NCI-H187 treated with DMSO at 0.1 percent for 48 hours (cell line): ENCODE data around the gene PTPN1.
A peak's percentile ranks its signal among the peaks of the same experiment; 100 is the strongest.
"Not testable (repeated sequence)": the region's sequence is repeated elsewhere in the genome, so short reads cannot be mapped to it uniquely, and the experiment has no call there.

Experiments
- DNase-seq: peaks from one replicate; lab custom pipeline; 2025; lab: John Stamatoyannopoulos, UW

The PTPN1 gene

DNA sequence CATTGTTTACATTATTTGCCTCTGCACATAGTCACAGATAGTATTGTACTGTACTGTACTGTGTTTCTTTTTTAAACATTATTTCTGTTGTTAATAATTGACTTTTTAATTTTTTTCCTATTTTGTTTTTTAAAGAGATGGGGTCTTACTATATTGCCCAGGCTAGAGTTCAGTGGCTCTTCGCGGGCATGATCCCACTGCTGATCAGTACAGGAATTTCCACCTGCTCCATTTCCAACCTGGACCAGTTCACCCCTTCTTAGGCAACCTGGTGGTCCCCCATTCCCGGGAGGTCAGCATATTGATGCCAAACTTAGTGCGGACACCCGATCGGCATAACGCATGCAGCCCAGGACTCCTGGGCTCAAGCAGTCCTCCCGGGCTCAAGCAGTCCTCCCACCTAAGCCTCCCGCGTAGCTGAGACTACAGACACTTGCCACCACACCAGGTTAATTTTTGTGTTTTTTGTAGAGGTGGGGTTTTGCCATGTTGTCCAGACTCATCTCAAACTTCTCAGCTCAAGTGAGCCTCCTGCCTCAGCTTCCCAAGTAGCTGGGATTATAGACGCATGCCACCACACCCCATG lies 47.5 kb downstream of the PTPN1 start:
- DNase-seq: no peak

- DNase-seq: no peak
Observed at GRCh38 chr20:50558483-50558925, 48.3 kb downstream of the PTPN1 start.

GRCh38 chr20:50559149-50559548 lies 49.0 kb downstream of the PTPN1 start:
- DNase-seq: no peak

DNA sequence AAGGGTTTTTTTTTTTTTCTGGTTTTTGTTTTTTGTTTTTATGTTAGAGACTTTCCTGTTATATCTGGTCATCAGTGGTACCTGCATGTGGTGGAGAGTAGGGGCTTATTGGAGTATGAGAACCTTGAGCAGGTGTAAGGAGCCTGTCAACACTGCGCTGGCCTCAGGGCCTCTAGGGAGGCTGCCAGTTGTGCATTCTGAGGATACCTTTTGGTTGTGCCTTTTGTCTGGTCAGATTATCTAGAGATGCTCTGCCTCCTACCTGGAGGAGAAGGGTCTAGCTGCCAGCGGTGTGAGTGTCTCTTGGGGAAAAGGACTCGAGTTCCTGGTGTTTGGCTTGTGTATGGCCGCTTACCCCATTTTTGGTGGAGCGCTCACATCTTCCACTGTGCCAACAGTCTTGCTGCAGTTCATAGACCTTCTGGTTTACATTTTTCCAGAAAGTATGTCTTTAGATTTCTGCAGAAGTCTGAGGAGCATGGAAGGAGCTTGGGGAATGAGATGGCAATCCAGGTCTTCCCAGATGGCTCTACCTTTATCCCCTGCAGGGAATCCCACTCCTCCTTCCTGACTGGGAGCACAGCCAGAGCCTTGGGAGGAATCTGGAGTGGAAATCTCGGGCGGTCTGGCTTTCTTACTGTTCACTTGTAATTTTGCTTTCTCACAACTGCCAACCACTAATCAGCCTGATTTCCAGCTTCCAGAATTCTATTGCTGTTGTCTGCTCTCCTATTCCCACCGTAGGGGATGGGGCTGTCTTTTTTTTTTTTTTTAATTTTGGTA lies 49.9 kb downstream of the PTPN1 start:
- no peak for DNase-seq

DNA sequence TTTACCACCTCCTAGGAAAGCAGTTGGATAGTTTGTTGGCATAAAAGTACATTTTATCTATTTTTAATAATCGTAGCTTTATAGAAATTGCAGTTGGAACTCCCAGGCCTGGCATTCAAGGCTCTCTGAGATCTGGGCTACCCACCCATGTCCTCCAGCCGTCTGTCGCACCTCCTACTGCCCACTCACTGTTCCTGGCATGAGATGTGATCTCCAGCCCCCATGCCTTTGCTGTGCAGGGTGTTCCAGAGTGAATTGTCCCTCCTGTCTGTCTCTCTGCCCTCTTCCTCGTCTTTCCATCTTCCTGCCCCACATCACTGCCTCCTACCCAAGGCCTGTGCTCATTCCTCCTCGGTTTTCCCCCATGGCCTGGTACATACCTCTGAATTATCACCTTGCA lies 50.7 kb downstream of the PTPN1 start:
- DNase-seq: no peak

- DNase-seq: no peak
Observed at GRCh38 chr20:50561379-50562078, 51.3 kb downstream of the PTPN1 start.

DNA sequence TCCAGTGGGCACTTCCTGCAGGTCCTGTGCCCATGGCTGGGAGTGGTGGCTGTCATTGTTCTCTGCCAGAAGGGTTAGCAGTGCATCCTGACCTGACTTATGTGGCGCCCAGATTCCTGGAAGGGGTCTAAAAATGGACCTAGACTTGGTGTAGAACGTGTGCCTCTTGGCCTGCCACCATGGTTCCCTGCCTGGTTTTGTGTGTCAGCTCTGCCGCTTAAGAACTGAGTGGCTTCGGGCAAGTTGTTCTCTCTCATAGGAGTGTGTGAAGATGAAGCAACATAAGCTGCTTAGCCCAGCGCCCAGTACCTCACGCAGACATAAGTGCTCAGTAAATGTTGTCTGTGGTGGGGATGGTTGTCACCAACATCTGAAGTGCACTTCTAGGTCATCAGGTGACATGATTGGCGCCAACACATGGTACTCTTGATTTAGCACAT lies 52.1 kb downstream of the PTPN1 start:
- peak; percentile 86 for DNase-seq

- peak; percentile 95 for DNase-seq
Observed at GRCh38 chr20:50563133-50563944, 53.2 kb downstream of the PTPN1 start.

- no peak for DNase-seq
Observed at GRCh38 chr20:50565383-50565782, 55.2 kb downstream of the PTPN1 start.

- DNase-seq: no peak
Observed at GRCh38 chr20:50565871-50566270, 55.7 kb downstream of the PTPN1 start.

- DNase-seq: no peak
Observed at GRCh38 chr20:50567860-50568548, 57.8 kb downstream of the PTPN1 start.

DNA sequence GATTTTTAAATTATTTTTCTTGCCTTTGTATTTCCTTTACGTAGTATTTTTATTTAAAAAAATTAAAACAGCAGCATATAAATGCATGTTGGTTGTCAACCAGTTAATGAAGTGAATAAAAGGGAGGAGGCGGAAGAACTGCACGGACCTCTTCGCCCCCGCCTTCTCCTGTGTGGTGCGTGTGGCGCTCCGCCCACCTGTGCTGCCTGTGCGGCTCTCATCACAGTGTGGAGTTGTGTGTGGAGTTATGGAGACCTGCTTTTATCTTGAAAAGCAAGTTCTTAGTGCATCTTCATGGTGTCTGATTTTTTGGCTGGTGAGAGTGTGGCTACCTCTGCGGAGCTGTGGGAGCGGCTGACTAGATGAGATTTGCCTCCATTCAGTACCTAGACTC lies 58.4 kb downstream of the PTPN1 start:
- no peak for DNase-seq

DNA sequence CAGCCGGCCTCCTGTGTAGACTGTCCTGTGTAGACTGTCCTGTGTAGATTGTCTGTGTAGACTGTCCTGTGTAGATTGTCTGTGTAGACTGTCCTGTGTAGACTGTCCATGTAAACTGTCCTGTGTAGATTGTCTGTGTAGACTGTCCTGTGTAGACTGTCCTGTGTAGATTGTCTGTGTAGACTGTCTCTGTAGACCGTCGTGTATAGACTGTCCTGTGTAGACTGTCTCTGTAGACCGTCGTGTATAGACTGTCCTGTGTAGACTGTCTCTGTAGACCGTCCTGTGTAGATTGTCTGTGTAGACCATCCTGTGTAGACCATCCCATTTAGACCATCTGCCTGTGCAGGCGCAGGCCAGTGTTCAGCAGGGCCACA lies 59.3 kb downstream of the PTPN1 start:
- not testable (repeated sequence) for DNase-seq

- DNase-seq: no peak
Observed at GRCh38 chr20:50569864-50570836, 60.0 kb downstream of the PTPN1 start.

DNA sequence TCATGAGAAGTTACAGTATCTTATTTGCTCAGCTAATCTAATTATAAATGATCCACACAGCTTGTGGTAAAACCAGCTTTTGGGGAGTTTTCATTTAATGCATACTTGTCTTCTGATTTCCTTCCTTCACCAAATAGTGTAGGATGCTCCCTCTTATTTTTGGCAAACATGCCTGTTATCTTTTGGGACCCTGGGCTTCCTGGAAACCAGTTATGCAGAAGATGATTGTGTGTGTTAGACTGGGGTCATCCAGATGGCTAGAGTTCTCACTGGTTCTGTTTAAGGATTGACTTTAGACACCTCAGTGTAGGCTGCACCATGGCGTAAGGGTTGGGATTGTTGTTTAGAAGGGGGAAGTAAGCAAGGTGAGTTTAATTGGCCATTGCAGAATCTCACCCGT lies 61.3 kb downstream of the PTPN1 start:
- no peak for DNase-seq

- no peak for DNase-seq
Observed at GRCh38 chr20:50572938-50573777, 63.0 kb downstream of the PTPN1 start.

DNA sequence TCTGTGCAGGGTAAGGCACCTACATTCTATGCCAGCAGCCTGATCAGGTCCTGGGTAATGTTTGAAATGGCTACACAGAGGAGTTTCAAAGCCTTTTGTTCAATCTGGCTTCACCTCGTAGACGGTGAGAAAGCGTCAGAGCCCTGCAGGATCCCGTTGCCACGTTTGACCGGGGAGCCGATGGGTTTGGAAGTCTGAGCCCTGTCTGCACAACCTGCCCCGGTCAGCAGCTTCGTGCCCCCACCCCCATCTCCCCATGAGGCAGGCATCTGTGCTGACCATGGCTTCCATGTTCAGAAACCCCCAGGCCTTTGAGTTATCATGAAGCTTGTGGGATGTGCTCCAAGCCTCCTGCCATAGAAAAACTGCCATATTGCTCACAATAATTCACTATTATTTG lies 63.9 kb downstream of the PTPN1 start:
- no peak for DNase-seq

DNA sequence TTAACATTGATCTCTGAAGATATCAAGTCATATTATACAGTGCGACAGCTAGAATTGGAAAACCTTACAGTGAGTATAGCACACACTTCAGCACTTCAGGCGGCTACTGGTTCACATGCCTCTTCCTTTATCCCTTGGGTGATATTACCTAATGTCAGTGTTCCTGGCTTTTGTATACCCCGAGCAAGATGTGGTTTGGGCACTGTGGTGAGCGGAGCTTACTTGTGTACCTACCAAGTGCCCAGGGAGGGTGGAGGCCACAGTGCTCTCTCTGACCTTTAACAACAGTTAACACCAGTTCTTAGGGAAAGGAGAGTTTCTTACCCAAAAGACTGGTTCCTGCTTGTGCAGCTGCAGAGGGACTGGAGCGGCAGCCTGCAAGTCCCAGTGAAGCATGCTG lies 64.4 kb downstream of the PTPN1 start:
- DNase-seq: no peak

DNA sequence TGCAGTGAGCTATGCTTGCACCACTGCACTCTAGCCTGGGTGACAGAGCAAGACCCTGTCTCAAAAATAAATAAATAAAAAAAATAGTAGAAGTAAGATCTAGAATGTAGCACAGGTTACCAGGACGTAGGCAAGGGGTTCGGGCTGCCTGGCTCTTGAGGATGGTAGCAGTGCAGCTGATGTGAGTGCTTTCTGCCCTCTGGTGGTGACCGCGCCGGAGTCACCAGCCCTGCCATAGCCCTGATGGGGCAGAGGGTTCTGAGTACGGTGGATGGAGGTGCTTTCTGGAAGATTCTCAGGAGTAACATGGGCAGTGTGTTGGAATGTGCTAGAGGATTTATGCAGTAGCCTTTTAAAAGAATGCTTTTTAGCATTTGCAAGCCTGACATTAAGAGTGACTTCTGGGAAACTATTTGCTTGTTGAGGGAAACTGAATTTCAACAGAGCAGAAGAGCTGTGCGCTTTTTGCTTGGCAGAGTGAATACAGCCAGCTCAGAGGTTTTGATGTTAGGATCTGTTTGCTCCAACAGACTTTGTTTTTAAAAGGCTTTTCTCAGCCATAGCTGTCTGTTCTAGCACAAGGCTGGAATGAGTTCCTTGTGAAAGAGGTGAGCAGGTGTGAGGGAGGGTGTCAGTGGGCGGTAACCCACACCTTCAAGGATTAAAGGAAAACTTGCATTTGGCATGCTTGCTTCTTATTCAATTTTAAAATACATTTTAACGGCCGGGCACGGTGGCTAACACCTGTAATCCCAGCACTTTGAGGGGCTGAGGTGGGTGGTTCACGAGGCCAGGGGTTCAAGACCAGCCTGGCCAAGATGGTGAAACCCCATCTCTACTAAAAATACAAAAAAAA lies 65.9 kb downstream of the PTPN1 start:
- DNase-seq: no peak
